Lung (tissue), 12 donors: ENCODE results near the gene CLIP2. TPM values are rescaled to one million over a fixed set of nuclear protein-coding genes. Genes with fewer than 3 reads are reported as not detected.
"Not testable (repeated sequence)": the region's sequence is repeated elsewhere in the genome, so short reads cannot be mapped to it uniquely, and the experiment has no call there.

Experiments
- ATAC-seq: fragments of 200-7000 bp; cut with Tn5 transposase; one replicate; pipeline ENCODE4 v1.9.1; 2020; ENCODE audit warnings: moderate number of reproducible peaks; ENCODE audit not compliant: insufficient read depth, low FRiP score
- DNase-seq, 3 donors: peaks; one replicate each; pipeline ENCODE4 v3.0.0-alpha.2; 2013 to 2017
- H3K27ac ChIP-seq, 2 donors: one replicate each; pipeline ENCODE4 v1.5.1; 2013; ENCODE audit warnings: mild to moderate bottlenecking in 2 of 2, moderate library complexity in 2 of 2, control low read depth in 1 of 2, inconsistent platforms in 1 of 2, low read depth in 1 of 2, low read length in 1 of 2
- H3K27me3 ChIP-seq, 3 donors: one replicate each; pipeline ENCODE4 v1.5.1; 2013; ENCODE audit warnings: low read length in 2 of 3; ENCODE audit not compliant: control insufficient read depth in 3 of 3, insufficient read depth in 3 of 3
- H3K36me3 ChIP-seq, 4 donors: one replicate each; pipeline ENCODE4 v1.5.1; 2013; ENCODE audit warnings: low read length in 4 of 4, mild to moderate bottlenecking in 1 of 4, moderate library complexity in 1 of 4; ENCODE audit not compliant: control insufficient read depth in 4 of 4, insufficient read depth in 4 of 4
- H3K4me1 ChIP-seq, 5 donors: one replicate each; pipeline ENCODE4 v1.5.1; 2013; ENCODE audit warnings: low read length in 5 of 5, mild to moderate bottlenecking in 2 of 5, moderate library complexity in 1 of 5; ENCODE audit not compliant: control insufficient read depth in 5 of 5, insufficient read depth in 5 of 5
- H3K4me3 ChIP-seq: one replicate; pipeline ENCODE4 v1.5.1; 2013; ENCODE audit warnings: mild to moderate bottlenecking, control low read depth, moderate library complexity
- H3K9ac ChIP-seq, 2 donors: one replicate each; pipeline ENCODE4 v1.5.1; 2013; ENCODE audit warnings: low read length in 2 of 2, control low read depth in 1 of 2; ENCODE audit not compliant: insufficient read depth in 1 of 2
- H3K9me3 ChIP-seq, 4 donors: one replicate each; pipeline ENCODE4 v1.5.1; 2013; ENCODE audit warnings: low read length in 3 of 4, mild to moderate bottlenecking in 1 of 4, moderate library complexity in 1 of 4; ENCODE audit not compliant: control insufficient read depth in 4 of 4, insufficient read depth in 3 of 4
- CTCF ChIP-seq: IDR thresholded peaks from 2 replicates; pipeline ENCODE4 v1.5.1; 2012; ENCODE audit warnings: mild to moderate bottlenecking; ENCODE audit errors: control extremely low read depth, extremely low read depth
- WGBS, 2 donors: extraction: QIAGEN DNeasy Blood & Tissue Kit; methylation state at CpG; one replicate each; pipeline ENCODE4 v1.1.7; 2013; 5-methylcytosine and 5-hydroxymethylcytosine counted together
- polyA plus RNA-seq, 2 donors: library from polyadenylated mRNA; stranded (reverse); fragments of 200-250 nt; gene quantifications; one replicate each; pipeline ENCODE4 v1.2.1, GENCODE V29; 2013
- total RNA-seq, 2 donors: library from RNA; depleted of rRNA in 1 of 2; stranded (reverse); fragments of >200 nt in 1 of 2; gene quantifications; one replicate each; pipeline ENCODE4 v1.2.1, GENCODE V29; 2014 to 2021
- donor health status: control.
- donor health status: control.
- donor health status: Bipolar disorder and iron deficiency.
- donor health status: healthy.
- donor health status: DM: yes; HTN: yes; CAD: no.

CLIP2 gene
- total and polyA plus RNA-seq, 4 donors: 7.9 to 27.0 (median 14.9) TPM

- Histone ChIP-seq H3K27ac (no peak overlapping the region), H3K4me3 (no peak overlapping the region), H3K9ac (no peak overlapping the region), H3K27me3 (no peaks in the 10 kb centered on the region), H3K9me3 (no peaks in the 10 kb centered on the region), H3K36me3 (peaks cover 5 to 9% (median 6%) of the 10 kb centered on the region in 4 donors), H3K4me1 (no peaks in the 10 kb centered on the region)
- 96% methylated on average over 21 of the region's 21 CpGs for WGBS, 2 donors
- no peak for TF ChIP-seq CTCF
- DNase-seq (no peak), ATAC-seq (no peak)
These were observed 99.7 kb downstream of the CLIP2 start for GRCh38 chr7:74388880-74389415.

- not testable (repeated sequence) for H3K27me3 ChIP-seq, H3K4me3 ChIP-seq, H3K9me3 ChIP-seq, H3K27ac ChIP-seq, H3K4me1 ChIP-seq, H3K9ac ChIP-seq
- peaks cover 0 to 17% (median 11%) of the 10 kb centered on the region in 4 donors for H3K36me3 ChIP-seq
- WGBS, 2 donors: 61 to 71% methylated on average over 6 of the region's 6 CpGs
- ATAC-seq (peak; percentile 66), DNase-seq (peak; percentile 44 to 57 (median 46))
These were observed 104.5 kb downstream of the CLIP2 start for GRCh38 chr7:74393722-74394121.

- not testable (repeated sequence) for H3K27me3 ChIP-seq, H3K9ac ChIP-seq, H3K4me1 ChIP-seq, H3K9me3 ChIP-seq, ATAC-seq, H3K4me3 ChIP-seq, H3K27ac ChIP-seq
- peaks cover 0 to 16% (median 8%) of the 10 kb centered on the region in 4 donors for H3K36me3 ChIP-seq
- 54 to 73% methylated on average over 3 of the region's 3 CpGs for WGBS, 2 donors
- DNase-seq: peak in 1 of 3 donors; percentile 36
These were observed 105.4 kb downstream of the CLIP2 start for GRCh38 chr7:74394601-74395000.

GRCh38 chr7:74395745-74396311 lies 106.6 kb downstream of the CLIP2 start:
- H3K4me3 ChIP-seq: no peak overlapping the region
- WGBS, 2 donors: 56 to 84% methylated on average over 4 of the region's 4 CpGs
- no peak overlapping the region for H3K27ac ChIP-seq
- peaks cover 0 to 3% (median 1%) of the 10 kb centered on the region in 4 donors for H3K9me3 ChIP-seq
- no peaks in the 10 kb centered on the region for H3K27me3 ChIP-seq
- peaks cover 0 to 1% (median 0%) of the 10 kb centered on the region in 5 donors for H3K4me1 ChIP-seq
- no peak for TF ChIP-seq CTCF
- ATAC-seq: no peak
- DNase-seq: no peak
- peaks cover 0 to 14% (median 10%) of the 10 kb centered on the region in 4 donors for H3K36me3 ChIP-seq
- H3K9ac ChIP-seq: no peak overlapping the region
